ENCODE measurements around the gene GIMAP8.
"Not testable (repeated sequence)": the region's sequence is repeated elsewhere in the genome, so short reads cannot be mapped to it uniquely, and the experiment has no call there.

The GIMAP8 gene

DNA sequence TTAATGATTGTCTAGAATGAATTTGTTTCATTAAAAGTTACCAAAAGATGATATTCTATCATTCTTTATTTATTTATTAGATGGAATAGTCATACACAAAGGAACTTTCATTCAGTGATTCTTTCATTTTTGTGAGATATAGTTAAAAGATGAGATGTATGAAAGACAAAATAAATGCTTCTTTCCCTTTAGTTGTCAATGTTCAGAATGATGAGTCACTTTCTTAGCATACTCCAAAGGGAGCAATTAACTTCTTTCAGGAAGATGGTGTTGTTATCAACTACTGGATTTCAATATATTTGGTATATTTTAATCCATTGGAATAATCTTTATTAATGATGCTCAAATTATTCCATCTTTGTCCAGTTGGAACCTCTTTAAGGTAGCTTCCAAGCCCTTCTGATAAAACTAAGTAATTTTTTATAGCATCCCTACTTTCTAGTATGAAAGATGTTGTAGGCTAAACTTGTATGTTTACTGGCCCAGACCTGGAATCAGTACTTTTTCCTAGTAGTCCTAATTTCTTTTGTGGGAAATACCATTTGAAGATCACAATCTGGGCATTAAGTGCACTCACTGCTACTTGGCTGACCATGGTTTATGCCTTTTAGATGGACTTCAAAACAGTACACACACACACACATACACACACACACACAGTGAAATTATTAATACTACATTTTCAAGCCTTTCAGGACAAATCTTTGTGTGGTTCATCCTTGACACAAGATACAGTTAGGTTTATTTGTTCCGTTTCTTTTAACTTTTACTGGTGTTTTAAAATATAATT, 66.7 kb downstream of the GIMAP8 start:
- DNase-seq: no peak

DNA sequence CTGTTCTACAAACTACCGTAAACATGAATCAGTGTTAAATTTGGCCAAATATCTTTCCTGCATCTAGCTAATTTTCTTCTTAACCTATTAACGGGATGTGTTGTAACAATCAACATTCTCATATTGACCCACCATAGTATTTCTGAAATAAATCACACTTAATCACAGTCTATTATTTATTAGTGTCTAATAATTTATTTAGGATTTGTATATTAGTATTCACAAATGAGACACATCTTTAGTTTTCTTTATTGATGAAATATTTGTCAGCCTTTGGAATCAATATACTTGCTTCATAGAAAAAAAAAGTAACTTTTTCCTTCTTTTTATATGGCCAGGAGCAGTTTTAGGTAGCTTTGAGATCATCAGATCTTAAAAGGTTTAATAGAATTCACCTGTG, 68.9 kb downstream of the GIMAP8 start:
- no peak for DNase-seq

DNA sequence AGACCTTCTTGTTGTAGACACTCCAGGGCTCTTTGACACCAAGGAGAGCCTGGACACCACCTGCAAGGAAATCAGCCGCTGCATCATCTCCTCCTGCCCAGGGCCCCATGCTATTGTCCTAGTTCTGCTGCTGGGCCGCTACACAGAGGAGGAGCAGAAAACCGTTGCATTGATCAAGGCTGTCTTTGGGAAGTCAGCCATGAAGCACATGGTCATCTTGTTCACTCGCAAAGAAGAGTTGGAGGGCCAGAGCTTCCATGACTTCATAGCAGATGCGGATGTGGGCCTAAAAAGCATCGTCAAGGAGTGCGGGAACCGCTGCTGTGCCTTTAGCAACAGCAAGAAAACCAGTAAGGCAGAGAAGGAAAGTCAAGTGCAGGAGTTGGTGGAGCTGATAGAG, 69.7 kb downstream of the GIMAP8 start:
- DNase-seq: no peak

DNA sequence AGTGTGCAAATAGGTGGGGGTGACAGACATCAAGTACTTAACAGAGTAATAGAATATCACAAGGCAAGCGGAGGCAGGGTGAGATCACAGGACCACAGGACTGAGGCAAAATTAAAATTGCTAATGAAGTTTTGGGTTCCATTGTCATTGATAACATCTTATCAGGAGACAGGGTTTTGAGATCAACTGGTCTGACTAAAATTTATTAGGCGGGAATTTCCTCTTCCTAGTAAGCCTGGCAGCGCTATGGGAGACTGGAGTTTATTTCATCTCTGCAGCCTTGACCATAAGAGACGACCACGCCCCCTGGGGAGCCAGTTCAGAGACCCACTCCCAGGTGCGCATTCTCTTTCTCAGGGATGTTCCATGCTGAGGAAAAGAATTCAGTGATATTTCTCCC, 72.5 kb downstream of the GIMAP8 start:
- not testable (repeated sequence) for DNase-seq

DNA sequence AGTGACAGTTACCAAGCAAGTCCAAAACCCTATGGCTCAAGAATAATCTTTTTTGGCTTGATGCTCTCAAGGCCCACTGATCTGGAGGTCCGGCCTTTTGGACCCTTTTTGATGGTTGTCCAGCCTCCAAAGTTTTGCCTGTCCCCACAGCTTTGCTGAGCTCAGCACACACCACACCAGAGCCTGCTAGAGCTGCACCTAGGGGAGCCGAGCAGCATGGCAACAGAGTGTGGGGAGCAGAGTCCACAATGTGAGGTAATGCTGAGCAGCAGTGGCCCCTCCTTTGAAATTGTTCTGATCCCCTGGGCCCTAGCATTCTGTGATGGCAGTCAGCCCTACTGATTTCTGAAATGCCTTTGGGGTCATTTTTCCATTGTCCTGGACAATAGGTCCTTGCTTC, 73.6 kb downstream of the GIMAP8 start:
- no peak for DNase-seq

All from activated CD4-positive, alpha-beta T cell treated with anti-CD3 and anti-CD28 coated beads, Interleukin-2, amount 50 U/mL, for 4 hours (primary cell).